GM19328 (cell line): ENCODE results near the gene TSPAN9.
"Not testable (repeated sequence)": the region's sequence is repeated elsewhere in the genome, so short reads cannot be mapped to it uniquely, and the experiment has no call there.

Experiments used
- ATAC-seq: cut with Tn5 transposase; IDR thresholded peaks from one replicate; pipeline ENCODE4 v1.9.1; 2021; ENCODE audit warnings: mild to moderate bottlenecking, moderate library complexity; ENCODE audit not compliant: unreplicated experiment

Gene TSPAN9

DNA sequence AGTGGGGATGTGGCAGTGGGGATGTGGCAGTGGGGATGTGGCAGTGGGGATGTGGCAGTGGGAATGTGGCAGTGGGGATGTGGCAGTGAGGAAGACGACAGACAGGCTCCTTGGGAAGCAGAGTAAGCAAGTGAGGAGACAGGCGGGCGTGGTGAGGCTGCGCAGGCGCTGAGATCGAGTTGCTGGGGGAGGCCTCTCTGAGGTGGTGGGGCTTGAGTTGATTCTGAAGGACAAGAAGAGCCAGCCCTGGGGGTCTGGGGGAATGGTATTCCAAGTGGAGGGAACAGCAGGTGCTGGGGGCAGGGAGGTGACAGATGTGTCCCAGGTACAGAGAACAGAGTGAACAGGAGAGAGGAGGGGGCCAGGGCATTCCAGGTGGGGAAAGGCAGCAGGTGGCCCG, 33.8 kb upstream of the TSPAN9 start:
- no peak for ATAC-seq

DNA sequence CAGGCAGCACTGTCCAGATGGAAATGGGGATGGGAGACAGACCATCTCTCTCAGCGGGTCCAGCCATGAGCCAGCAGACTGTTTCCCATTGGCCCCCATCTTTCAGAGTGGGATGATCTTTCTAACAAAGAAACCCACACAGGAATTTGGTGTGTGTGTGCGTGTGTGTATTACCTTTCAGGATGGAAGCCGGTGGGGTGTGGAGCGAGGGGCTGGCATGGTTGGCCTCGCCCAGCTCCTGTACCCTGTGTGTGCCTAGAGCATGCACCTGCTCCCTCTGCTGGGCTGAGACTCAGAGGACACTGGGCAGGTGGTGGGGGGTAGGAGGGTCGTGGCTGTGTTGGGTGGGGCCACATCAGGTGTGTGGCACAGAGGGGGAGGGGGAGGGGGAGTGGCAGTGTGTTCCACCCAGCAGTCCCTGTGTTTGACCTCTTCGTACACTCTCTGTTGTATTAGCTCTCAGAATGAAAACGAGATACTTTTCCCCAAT, 33.0 kb upstream of the TSPAN9 start:
- ATAC-seq, result no peak

DNA sequence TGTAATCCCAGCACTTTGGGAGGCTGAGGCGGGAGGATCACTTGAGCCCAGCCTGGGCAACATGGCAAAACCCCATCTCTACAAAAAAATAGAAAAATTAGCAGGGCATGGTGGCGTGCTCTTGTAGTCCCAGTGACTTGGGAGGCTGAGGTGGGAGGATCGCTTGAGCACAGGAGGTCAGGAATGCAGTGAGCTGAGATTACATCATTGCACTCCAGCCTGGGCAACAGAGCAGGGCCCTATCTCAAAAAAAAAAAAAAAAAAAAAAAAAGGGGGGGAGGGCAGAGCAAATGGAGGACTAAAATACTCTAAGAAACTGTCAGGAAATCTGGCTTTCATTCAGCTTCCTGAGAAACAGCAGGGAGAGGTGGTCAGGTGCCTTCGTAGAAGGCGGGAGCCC, 31.7 kb upstream of the TSPAN9 start:
- no peak for ATAC-seq

DNA sequence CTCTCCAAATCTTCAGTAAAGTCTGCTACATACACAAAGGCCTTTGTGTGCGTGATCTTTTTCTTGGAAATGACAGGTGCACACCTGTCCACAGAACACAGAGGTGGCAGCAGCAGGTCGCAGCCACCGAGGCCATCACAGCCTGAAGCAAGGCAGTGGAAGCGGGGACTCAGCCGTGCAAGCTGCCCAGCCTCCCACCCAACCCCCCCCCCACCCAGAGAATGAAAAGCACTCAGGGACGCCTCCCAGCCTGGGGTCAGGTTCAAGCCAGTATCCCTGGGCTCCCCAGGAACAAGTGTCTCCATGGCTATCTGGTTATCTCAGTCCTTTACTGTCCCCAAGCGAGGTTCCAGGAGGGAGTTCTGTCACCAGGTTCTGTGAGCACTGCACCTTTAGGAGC, 31.2 kb upstream of the TSPAN9 start:
- ATAC-seq, result no peak

DNA sequence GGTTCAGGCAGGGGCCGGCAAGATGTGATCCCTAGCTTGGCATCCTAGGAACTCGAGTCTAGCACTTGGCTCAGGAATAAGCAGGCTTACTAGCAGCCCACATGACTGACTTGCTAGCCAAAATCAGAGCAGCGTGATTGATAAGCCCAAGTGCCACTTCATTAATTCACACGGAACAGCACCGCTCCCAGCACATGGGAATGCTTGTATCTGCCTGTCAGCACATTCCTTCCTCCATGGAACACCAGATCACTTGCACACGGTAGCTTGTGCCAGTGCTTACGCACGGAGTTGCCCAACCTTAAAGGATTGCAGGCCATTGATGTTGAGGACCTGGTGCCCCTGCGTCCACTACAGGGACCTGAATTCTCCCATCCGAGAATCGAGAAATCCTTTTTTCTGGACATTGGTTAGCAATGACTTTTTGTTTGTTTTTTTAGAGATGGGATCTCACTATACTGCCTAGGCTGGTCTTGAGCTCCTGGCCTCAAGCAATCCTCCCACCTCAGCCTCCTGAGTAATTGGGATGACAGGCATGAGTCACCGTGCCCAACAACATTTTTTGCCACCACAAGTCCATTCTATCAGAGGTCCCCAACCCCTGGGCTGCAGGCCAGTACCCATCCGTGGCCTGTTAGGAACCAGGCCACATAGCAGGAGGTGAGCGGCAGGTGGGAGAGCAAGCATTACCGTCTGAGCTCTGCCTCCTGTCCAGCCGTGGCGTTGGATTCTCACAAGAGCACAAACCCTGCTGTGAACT, 30.6 kb upstream of the TSPAN9 start:
- ATAC-seq, result no peak

DNA sequence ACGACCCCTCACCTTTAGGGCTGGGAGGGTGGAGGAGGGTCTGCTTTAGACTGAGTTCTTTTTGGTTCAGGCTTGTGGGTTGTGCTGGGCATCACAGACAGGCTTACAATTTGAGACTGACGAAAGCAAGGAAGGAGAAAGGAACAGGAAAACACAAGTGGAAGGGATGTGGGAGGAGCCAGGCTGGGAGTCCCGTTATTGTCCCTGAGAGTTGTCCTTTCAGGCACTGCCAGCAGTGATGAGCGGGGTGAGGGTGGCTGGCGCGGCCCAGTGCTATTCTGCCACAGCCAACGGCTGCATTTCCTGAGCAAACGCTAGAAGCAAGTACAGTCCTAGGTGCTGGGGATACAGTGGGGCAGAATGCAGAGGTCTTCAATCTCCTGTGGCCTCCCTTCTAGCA, 29.2 kb upstream of the TSPAN9 start:
- no peak for ATAC-seq

DNA sequence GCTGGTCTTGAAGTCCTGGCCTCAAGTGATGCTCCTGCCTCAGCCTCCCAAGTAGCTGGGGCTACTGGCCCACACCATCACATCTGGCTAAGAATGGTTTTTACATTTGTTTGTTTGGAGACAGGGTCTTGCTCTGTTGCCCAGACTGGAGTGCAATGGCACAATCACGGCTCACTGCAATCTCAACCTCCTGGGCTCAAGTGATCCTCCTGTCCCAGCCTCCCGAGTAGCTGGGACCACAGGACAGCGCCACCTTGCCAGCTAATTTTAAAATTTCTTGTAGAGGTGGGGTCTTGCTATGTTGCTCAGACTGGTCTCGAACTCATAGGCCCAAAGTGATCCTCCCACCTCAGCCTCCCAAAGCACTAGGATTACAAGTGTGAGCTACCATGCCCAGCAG, 28.6 kb upstream of the TSPAN9 start:
- no peak for ATAC-seq

DNA sequence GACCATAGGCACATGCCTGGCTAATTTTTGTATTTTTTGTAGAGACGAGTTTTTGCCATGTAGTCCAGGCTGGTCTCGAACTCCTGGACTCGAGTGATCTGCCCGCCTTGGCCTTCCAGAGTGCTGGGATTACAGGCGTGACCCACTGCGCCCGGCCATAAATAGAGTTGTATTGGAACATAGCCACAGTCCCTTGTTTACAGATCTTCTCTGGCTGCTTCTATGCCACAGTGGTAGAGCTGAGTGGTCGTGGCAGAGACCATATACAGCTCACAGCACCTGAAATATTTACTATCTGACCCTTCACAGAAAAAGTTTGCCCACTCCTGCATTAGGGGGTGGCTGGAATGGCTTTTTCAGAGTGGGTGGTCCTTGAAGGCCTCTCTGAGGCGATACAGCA, 28.0 kb upstream of the TSPAN9 start:
- ATAC-seq, result no peak

DNA sequence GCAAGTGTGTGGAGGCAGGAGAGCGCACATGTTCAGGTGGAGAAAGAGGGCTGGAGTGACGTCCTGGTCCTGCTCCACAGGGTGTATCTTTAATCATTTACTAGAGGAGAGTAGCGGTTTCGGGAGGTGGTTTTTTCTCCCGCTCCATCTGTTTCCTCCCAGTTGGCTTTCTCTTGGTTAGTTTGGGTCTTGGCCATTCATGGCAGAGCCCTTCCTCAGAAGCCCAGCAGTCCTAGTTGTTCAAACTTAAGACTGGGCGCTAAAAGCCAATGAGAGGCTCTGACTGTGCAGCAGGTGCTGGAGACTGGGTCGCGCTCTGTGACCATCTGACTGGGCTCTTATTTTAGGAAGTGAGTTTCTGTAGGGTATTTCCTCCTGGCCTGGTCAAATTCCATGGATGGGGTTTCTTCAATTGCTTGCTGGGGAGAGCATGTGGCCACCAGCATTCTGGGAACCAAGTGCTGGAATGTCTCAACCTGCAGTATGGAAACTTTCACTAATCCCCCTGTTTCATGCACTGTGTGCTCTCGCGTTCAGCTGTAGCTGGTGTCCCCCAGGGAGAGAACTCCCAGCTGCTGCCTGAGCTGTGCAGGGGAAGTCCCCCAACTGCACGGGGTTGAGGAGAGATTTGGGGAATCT, 27.4 kb upstream of the TSPAN9 start:
- ATAC-seq, result no peak

DNA sequence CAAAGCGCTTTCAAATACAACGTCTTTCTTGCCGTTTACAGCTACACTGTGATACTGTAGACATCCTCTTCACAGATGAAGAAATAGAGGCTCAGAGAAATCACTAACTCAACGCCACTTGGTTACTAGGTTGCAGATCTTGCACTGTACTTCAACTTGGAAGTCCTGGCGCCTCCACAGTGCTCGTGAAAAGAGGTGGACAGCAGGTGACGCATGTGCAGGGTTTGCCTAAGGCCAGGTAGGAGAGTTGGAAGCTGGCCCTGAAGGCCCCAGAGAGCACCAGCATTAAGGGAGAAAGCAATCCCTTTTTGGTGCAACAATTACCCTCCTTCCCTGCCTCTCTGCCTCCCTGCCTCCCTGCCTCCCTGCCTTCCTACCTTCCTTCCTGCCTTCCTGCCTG, 22.8 kb upstream of the TSPAN9 start:
- ATAC-seq, result no peak

DNA sequence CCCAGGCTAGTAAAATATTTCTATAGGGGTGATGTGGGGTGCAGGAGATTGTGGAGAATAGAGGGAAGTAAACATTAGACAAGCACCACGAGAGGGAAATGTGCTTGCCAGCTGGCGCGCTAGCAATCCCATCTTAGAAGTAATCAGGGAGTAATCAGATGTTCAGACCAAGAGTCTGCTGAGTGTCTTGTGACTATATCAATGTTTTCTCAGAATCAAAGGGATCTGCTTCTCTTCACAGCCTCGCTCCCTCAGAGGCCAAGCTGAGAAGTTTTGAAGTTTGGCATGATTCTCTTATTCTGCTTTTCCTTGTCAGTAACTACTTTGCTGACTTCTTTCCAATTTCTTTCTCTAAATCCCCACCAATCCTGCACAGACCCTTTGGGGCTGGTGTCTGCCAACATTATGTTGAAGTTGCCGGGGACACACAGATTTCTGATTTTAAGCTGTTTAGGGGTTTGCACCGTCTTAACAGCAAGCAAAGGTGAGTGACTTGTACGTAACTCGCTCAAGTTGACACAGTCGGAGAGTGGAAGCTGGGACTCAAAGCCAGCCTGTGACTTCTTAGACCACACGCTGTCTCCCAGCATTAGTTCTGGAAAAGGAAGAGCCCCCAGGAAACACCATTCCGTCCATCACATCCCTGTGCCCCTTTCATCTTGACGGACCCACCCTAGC, 22.0 kb upstream of the TSPAN9 start:
- ATAC-seq, result no peak

DNA sequence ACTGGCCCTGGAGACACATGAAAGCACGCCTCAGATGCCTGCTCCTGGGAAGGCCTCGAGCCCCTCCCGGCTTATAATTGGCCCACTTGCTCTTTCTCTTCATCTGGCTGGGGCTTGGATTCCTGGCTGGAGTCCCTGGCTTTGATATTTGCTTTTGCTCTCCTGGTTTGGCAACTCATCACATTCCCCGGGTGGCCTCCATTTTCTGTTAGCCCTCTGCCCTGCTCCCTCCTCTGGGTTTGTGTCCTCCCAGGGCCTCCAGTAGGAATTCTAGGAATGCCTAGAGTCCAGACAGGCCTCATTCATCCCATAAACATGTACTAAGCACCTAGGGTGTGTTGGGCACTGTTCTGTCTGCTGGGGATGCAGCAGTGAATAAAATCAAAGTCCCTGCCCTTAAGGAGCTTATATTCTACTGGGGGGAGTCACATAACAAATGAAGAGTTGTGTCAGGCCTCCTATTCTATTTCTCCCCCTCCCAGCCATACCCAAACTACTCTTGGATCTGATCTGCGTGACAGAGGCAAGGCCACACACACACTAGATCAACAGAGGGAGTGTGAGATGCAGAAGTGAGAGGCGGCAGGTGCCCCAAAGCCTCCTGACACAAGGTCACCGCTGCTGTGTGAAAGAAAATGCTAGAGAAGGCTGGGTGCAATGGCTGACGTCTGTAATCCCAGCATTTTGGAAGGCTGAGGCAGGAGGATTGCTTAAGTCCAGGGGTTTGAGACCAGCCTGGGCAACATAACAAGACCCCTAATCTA, 21.3 kb upstream of the TSPAN9 start:
- no peak for ATAC-seq

DNA sequence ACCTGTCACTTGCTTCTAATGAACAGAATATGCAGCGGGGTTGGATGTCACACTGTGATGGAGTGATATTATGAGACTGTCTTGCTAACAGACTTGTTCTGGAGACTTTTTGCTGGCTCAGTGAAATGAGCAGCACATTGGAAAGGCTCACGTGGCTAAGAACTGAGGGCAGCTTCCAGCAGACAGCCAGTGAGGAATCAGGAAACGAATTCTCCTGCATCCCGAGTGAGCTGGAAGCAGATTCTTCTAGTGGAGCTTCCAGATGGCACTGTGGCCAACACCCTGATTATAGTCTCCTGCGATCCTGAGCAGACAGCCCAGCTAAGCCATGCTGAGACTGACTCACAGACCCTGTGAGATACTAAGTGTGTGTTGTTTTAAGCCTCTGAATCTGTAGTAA, 16.1 kb upstream of the TSPAN9 start:
- no peak for ATAC-seq

DNA sequence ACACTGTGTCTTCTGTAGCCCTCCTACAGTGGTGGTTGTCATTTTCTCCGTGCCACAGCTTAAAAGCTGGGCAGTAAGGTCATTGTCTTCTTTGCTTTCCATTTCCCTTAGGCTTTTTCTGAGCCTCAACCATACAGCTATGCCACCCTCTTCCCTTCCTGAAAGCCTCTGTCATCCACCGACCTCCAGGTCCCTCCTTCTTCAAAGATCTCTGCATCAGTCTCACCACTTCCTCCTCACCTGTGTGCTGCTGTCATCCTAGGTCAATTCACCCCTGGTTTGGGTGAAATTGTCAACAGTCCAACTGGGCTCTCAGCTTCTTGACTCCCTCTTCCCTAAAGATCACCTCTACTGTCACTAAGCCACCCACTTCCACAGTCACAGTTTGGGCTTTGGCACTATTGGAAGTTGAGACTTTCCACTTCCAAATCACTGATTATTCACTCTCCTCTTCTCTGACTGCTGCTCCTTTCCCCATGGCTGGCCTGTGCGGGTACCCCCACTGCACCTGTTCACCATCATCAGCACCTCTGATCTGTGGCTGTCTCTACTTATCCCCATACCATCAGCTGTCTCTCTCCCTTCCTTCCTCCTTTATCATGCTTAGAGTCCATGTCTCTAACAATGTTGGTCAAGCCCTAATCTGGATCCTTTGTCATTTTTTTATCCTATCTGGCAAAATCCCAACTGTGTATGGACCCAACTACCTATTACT, 15.5 kb upstream of the TSPAN9 start:
- no peak for ATAC-seq

DNA sequence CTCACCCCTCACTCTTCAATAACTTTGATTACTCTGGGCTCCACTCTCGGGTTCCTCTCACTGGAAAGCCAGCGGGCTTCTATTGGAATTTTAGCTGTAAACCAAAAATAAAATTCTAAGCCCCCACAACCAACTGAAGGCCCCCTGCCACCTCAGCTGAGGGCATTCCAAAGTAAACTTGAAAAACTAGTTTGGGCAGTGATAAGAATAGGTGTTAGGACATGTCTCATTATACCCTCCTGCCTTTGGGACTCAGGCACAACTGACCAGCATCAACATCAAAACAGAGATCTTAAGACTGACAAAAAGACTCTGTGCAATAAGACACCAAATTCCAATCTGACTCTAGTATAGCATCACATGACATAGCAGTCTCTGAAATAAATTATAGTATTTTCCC, 11.9 kb upstream of the TSPAN9 start:
- ATAC-seq, result no peak

DNA sequence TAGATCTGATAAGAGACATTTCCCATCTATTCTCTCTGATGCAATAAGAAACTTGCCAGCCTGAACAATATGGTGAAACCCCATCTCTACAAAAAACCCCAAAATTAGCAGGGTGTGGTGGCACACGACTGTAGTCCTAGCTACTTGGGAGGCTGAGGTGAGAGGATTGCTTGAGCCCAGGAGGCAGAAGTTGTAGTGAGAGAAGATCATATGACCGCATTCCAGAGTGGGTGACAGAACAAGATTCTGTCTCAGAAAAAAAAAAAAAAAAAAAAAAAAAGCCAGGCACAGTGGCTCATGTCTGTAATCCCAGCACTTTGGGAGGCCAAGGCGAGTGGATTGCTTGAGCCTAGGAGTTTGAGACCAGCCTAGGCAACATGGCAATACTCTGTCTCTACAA, 11.3 kb upstream of the TSPAN9 start:
- not testable (repeated sequence) for ATAC-seq

DNA sequence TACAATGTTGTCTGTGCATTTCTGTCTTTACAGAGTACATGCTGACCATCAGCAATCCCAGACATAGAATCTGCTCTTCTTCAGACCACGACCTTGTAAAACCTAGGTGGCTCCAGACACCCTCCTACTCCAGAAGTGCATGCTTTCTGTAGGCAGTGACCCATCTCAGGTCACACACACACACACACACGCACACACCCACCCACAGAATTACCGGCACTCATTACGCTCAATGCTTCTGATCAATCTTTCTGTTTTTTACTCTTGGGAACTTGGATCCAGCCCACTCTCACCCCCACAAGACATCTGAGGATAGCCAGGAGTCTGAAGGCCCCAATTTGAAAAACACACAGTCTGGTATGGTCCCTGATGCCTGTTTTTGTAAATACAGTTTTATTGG, 7.5 kb upstream of the TSPAN9 start:
- ATAC-seq, result no peak

DNA sequence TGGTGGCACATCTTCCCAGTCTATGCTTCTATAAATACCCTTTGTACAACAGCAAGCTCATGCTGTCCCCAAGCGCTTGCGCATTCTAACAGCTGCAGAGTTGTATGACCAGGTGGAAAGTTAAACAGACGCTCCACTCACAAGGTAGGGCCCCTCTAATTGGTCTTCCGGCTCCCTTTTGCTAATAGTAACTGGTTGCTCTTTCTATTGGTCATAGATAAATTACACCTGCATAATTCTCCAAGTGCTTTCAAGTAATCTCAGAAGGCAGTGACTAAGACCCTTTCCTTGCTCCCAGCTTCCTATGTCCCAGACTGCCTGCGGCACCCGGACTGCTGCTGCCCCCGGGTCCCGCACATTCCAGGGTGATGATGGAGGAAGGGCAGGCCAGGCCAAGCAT, 6.1 kb upstream of the TSPAN9 start:
- ATAC-seq, result no peak

DNA sequence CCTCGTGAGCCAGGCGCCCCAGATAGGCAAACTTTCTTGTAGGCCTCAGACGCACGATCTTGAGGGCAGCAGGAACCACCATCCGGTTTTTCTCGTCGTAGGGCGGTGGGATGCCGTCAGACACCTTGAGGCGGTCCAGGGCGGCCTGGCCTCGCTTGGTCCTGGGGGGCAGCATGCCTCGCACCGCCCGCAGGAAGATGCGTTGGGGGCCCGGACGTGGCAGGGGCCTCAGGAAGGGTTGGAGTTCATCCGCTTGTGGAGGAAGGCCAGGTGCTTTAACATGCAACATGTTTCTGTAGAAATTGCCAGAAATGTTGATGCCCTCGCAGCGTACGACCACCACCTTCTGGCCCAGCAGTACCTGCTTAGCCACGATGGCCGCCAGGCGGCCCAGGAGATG, 5.5 kb upstream of the TSPAN9 start:
- no peak for ATAC-seq

DNA sequence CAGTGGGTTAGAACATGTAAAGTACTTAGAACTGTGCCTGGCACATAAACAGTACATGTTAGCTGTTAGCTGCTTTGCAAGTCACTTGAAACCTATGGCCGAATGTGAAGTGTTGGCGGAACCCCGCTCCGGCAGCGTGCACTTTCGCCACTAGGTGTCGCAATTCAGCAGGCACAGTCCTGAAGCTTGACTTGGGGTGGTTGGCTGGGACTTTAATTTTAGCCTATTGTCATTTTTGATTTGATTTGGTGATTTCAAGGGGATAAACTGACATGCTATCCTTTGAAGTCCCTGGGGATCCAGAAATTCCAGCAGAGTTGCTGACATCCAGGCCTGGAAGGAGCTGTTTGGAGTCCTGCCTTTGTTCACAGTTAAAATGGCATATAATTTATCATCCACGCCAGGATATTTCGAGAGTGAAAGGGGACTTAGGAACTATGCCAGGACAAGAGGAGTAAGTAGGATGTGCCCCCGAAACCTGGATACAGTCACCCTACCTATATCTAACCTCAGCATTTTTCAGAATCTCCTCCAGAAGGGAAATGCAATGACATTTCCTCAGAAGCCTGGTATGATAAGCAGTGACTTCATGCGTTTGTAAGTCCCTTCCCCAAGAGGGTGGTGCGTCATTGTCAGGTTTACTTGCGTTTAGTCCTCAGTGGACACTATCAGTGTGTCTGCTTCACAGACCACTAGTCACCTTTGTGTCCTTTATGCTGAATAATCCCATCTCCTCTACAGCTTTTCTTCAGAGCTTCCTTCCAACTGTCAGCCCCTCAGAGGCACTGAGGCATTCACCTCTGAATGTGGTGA, 3.5 kb upstream of the TSPAN9 start:
- ATAC-seq, result no peak
